NCI-H1417 (cell line): ENCODE measurements around the gene TAL1.

Experiments used
- DNase-seq, 3 experiments: peaks; one replicate each; lab custom pipeline; 2025; lab: John Stamatoyannopoulos, UW

The TAL1 gene

GRCh38 chr1:47175227-47175934 lies 56.6 kb downstream of the TAL1 start:
- DNase-seq = peak; percentile 37 to 77 (median 41)

- DNase-seq = no peak
Observed at GRCh38 chr1:47174656-47175020, 57.4 kb downstream of the TAL1 start.

DNA sequence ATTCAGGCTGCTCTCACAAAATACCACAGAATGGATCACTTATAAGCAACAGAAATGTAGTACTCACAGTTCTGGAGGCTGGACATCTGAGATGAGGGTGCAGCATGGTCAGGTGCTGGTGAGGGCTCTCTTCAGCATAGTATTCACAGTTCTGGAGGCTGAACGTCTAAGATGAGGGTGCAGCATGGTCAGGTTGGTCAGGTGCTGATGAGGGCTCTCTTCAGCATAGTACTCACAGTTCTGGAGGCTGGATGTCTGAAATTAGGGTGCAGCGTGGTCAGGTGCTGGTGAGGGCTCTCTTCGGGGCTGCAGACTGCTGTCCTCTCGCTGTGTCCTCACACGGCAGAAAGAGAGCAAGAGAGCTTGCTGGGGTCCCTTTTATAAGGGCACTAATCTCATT lies 59.2 kb downstream of the TAL1 start:
- DNase-seq = no peak
